ENCODE data around the gene FUT4.

Gene FUT4

GRCh38 chr11:94590352-94591041, 46.8 kb downstream of the FUT4 start:
- DNase-seq (ENCODE audit: extremely low read depth, low read depth): no peak
- TF ChIP-seq CTCF (IDR thresholded peaks at IDR 0.05; ENCODE audit: low read depth, low read length): no peak

- no peak for DNase-seq (ENCODE audit: extremely low read depth, low read depth)
Measured at GRCh38 chr11:94593030-94593429, 49.3 kb downstream of the FUT4 start.

GRCh38 chr11:94595076-94595475, 51.4 kb downstream of the FUT4 start:
- TF ChIP-seq CTCF (IDR thresholded peaks at IDR 0.05; ENCODE audit: low read depth, low read length): no peak
- no peak for DNase-seq (ENCODE audit: extremely low read depth, low read depth)

More at GRCh38 chr11:94593030-94593429, 49.3 kb downstream of the FUT4 start:
- TF ChIP-seq CTCF (IDR thresholded peaks at IDR 0.05; ENCODE audit: low read depth, low read length): no peak

GRCh38 chr11:94597896-94598295, 54.2 kb downstream of the FUT4 start:
- TF ChIP-seq CTCF (IDR thresholded peaks at IDR 0.05; ENCODE audit: low read depth, low read length): no peak

More at GRCh38 chr11:94597896-94598295, 54.2 kb downstream of the FUT4 start:
- no peak for DNase-seq (ENCODE audit: extremely low read depth, low read depth)

All from AG09319 (cell line).